ENCODE data around the gene SENP8.

SENP8 gene

DNA sequence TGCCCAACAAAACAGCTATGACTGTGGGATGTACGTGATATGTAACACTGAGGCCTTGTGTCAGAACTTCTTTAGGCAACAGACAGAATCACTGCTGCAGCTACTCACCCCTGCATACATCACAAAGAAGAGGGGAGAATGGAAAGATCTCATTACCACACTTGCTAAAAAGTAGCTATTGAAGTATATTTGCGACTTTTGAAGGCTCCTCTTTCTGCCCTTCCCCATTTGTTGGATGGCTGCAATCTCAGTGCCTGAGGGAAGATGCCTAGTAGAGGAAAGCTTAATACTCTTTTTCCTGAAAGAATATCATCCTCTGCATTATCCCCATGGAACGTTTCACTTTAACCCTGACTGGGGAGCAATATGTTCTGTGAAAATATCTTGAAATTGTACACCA lies 21.9 kb downstream of the SENP8 start:
- no peak overlapping the region for H3K9ac ChIP-seq (ENCODE audit: low read depth, low read length)
- H3K4me3 ChIP-seq (ENCODE audit: low read length) = no peak overlapping the region
- H3K36me3 ChIP-seq (ENCODE audit: insufficient read depth, low read length) = no peaks in the 10 kb centered on the region
- peaks cover 3% of the 10 kb centered on the region for H3K4me1 ChIP-seq (ENCODE audit: control insufficient read depth, insufficient read depth, low read length)
- H3K4me2 ChIP-seq (ENCODE audit: low read length) = no peak overlapping the region
- no peaks in the 10 kb centered on the region for H3K9me3 ChIP-seq (replicated peaks; ENCODE audit: low read length)
- H3K27me3 ChIP-seq (ENCODE audit: control insufficient read depth, insufficient read depth, low read length) = no peaks in the 10 kb centered on the region

DNA sequence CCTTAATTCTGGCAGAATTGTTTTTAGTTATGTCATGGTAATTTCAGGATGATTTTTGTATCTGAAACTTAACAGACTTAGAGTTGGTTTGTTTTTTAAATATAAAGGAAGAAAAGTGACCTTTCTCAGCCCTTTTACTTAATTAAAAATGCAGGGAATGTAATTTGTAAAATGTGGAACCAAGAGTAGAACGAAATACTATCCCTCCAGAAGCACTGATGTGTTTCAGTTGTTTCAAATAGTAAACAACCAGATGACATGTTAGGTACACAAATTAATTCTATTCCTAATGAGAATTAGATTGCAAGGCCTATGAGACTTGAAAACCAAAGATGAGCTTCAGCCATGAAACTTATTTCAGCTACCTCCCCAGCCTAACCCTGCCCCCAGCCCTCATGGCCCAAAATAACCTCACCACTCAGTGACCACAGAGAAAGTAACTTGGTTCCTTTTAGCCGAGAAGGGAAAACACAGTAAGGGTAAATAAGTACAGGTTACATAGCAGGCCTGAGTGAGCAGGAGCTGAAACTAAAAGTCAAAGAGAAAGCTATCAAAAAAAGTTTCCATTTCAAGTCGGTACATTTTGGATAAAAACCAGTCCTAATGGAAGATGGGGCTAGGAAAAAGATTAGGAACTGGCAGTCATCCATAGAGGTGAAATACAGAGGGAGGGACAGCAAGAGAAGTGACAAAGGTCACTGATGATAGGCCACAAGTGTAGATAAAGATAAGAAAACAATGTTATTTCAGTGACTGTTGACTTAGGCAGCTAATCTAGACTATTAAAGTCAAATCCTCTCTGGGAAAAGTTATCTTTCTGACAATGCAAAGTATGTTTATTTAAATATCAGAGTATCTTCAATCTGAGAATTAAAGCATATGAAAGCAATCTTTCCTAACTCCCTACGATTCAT lies 23.2 kb downstream of the SENP8 start:
- no peak overlapping the region for H3K9ac ChIP-seq (ENCODE audit: low read depth, low read length)
- no peak overlapping the region for H3K4me2 ChIP-seq (ENCODE audit: low read length)
- H3K36me3 ChIP-seq (ENCODE audit: insufficient read depth, low read length) = no peaks in the 10 kb centered on the region
- H3K9me3 ChIP-seq (replicated peaks; ENCODE audit: low read length) = no peaks in the 10 kb centered on the region
- no peak overlapping the region for H3K4me3 ChIP-seq (ENCODE audit: low read length)
- H3K4me1 ChIP-seq (ENCODE audit: control insufficient read depth, insufficient read depth, low read length) = no peaks in the 10 kb centered on the region
- no peaks in the 10 kb centered on the region for H3K27me3 ChIP-seq (ENCODE audit: control insufficient read depth, insufficient read depth, low read length)

GRCh38 chr15:72146221-72146620 lies 28.0 kb downstream of the SENP8 start:
- no peak overlapping the region for H3K4me3 ChIP-seq (ENCODE audit: low read length)
- H3K4me1 ChIP-seq (ENCODE audit: control insufficient read depth, insufficient read depth, low read length) = no peaks in the 10 kb centered on the region
- H3K9ac ChIP-seq (ENCODE audit: low read depth, low read length) = no peak overlapping the region
- H3K4me2 ChIP-seq (ENCODE audit: low read length) = no peak overlapping the region
- no peaks in the 10 kb centered on the region for H3K36me3 ChIP-seq (ENCODE audit: insufficient read depth, low read length)
- no peaks in the 10 kb centered on the region for H3K9me3 ChIP-seq (replicated peaks; ENCODE audit: low read length)
- no peaks in the 10 kb centered on the region for H3K27me3 ChIP-seq (ENCODE audit: control insufficient read depth, insufficient read depth, low read length)

DNA sequence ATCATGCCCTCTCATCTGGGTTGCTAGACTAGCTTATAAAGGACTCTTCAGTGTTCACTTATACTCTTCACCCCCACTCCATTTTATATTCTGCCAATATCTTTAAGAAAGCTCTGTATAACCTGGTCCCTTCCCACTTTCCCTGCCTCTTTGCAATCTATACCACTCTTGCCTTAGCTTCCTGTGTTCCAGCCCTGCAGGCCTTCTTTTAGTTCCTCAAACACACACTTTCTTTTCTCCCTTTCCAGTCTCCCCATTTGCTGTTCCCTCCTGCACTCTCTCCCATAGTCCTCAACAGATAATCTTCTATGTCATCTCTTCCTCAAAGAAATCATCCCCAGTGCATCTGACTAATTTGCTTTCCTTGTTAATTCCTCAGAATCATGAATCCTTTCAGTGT lies 28.7 kb downstream of the SENP8 start:
- H3K4me2 ChIP-seq (ENCODE audit: low read length) = no peak overlapping the region
- no peaks in the 10 kb centered on the region for H3K4me1 ChIP-seq (ENCODE audit: control insufficient read depth, insufficient read depth, low read length)
- H3K9ac ChIP-seq (ENCODE audit: low read depth, low read length) = no peak overlapping the region
- no peaks in the 10 kb centered on the region for H3K27me3 ChIP-seq (ENCODE audit: control insufficient read depth, insufficient read depth, low read length)
- H3K9me3 ChIP-seq (replicated peaks; ENCODE audit: low read length) = no peaks in the 10 kb centered on the region
- no peak overlapping the region for H3K4me3 ChIP-seq (ENCODE audit: low read length)
- H3K36me3 ChIP-seq (ENCODE audit: insufficient read depth, low read length) = no peaks in the 10 kb centered on the region

DNA sequence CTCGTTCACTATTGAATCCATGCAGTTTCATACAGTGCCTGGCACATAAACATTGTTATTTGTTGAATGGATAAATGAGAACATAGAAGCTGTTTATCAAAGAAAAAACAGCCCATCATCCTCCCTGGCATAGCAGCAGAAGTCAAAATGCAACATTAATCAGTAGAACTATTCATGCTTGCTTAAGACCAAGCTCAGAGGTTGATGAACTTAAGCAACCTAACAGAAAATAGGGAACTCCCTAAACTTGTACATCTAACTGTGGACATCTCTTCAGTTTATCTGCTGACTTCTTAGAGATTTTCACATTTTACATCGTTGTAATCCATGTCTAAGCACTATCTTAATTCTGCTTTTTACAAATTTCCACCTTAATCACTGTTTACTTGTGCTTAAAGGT lies 29.2 kb downstream of the SENP8 start:
- no peaks in the 10 kb centered on the region for H3K9me3 ChIP-seq (replicated peaks; ENCODE audit: low read length)
- no peaks in the 10 kb centered on the region for H3K36me3 ChIP-seq (ENCODE audit: insufficient read depth, low read length)
- no peak overlapping the region for H3K4me3 ChIP-seq (ENCODE audit: low read length)
- no peaks in the 10 kb centered on the region for H3K4me1 ChIP-seq (ENCODE audit: control insufficient read depth, insufficient read depth, low read length)
- H3K4me2 ChIP-seq (ENCODE audit: low read length) = no peak overlapping the region
- no peak overlapping the region for H3K9ac ChIP-seq (ENCODE audit: low read depth, low read length)
- H3K27me3 ChIP-seq (ENCODE audit: control insufficient read depth, insufficient read depth, low read length) = no peaks in the 10 kb centered on the region

DNA sequence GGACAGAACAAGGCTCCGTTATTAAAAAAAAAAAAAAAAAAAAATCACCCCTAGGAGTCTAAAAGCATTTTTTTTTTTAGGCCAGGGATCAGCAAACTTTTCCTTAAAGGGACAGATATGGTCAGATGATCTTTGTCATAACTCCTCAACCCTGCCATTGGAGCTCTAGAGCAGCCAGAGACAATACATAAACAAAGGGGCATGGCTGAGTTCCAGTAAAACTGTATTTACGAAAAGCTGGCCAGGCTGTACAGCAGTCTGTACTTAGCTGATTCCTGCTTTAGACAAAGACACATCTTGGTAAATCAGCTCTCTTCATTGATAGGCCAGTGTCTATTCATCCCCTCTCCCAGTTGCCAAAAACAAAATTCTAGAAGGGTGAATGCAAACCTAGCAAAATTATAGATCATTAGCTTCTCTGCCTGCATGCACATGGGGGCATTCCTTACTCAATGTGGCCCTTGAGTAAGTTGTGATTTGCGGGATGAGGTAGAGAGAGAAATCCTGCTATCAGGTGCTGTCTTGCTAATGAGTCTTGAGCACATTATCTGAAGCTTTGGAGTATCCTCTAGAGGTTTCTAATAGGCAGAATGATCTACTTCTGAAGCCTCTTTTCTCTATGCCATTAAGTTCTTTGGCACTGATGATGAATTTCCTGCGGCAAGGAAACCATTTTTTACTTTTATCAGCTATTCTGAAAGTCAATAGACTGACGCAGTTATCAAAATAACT lies 35.2 kb downstream of the SENP8 start:
- Histone ChIP-seq H3K9me3 (replicated peaks; ENCODE audit: low read length) (no peaks in the 10 kb centered on the region), H3K36me3 (ENCODE audit: insufficient read depth, low read length) (no peaks in the 10 kb centered on the region), H3K27me3 (ENCODE audit: control insufficient read depth, insufficient read depth, low read length) (no peaks in the 10 kb centered on the region), H3K4me2 (ENCODE audit: low read length) (no peak overlapping the region), H3K4me3 (ENCODE audit: low read length) (no peak overlapping the region), H3K4me1 (ENCODE audit: control insufficient read depth, insufficient read depth, low read length) (peaks cover 10% of the 10 kb centered on the region), H3K9ac (ENCODE audit: low read depth, low read length) (no peak overlapping the region)

DNA sequence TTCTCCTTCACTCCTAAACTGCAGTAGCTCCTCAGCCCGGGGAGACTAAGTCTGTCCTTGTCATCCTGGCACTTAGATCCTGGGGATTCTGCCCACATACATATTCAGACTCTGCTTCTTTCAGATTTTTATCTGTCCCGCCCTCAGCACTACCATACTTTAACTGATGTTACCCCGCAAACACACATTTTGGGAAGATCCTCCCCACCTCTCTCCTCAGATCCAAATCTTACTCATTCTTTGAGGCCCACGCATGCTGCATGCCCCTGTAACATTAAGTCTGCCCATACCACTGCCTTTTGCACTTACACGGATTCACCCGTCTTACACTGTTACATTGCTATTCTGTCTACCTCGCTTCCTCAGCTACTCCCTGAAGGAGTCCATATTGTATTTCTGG lies 36.1 kb downstream of the SENP8 start:
- Histone ChIP-seq H3K9me3 (replicated peaks; ENCODE audit: low read length) (no peaks in the 10 kb centered on the region), H3K4me2 (ENCODE audit: low read length) (no peak overlapping the region), H3K27me3 (ENCODE audit: control insufficient read depth, insufficient read depth, low read length) (no peaks in the 10 kb centered on the region), H3K4me1 (ENCODE audit: control insufficient read depth, insufficient read depth, low read length) (peaks cover 10% of the 10 kb centered on the region), H3K9ac (ENCODE audit: low read depth, low read length) (no peak overlapping the region), H3K4me3 (ENCODE audit: low read length) (no peak overlapping the region), H3K36me3 (ENCODE audit: insufficient read depth, low read length) (no peaks in the 10 kb centered on the region)

DNA sequence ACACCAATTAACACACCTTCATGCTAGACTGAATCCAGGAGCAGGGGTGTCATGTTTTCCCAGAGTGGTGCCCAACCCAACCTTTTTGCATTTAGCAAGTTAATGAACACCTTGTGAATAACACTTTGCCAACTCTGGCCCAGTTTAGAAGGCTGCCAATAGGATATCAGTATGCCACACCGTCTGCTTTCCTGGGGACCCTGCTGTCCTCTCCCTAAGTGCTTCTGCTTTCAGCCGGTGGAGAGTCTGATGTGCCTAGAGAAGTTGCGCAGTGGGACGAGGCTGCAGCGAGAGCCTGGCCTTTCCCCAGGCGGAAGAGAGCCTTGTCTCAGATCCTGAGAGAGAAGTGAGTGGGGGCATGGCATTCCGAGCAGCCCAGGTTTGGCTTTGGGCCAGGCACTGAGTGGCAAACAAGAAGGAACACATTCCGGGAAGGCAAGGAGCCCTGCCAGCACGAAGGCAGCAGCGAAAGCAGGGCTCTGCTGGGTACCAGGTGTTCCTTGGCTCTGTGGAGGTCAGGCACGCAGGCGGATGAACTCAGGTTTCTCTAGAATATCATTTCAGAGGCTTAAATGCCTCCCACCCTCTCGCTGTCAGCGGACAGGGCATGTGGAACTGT lies 36.9 kb downstream of the SENP8 start:
- peak overlapping the region; percentile 61 for H3K9ac ChIP-seq (ENCODE audit: low read depth, low read length)
- peak overlapping the region; percentile 72 for H3K4me3 ChIP-seq (ENCODE audit: low read length)

GRCh38 chr15:72155635-72156616 lies 37.7 kb downstream of the SENP8 start:
- H3K36me3 ChIP-seq (ENCODE audit: insufficient read depth, low read length) = no peaks in the 10 kb centered on the region
- peaks cover 10% of the 10 kb centered on the region for H3K4me1 ChIP-seq (ENCODE audit: control insufficient read depth, insufficient read depth, low read length)
- no peaks in the 10 kb centered on the region for H3K9me3 ChIP-seq (replicated peaks; ENCODE audit: low read length)
- H3K4me3 ChIP-seq (ENCODE audit: low read length) = peak overlapping the region; percentile 72
- H3K27me3 ChIP-seq (ENCODE audit: control insufficient read depth, insufficient read depth, low read length) = no peaks in the 10 kb centered on the region
- H3K9ac ChIP-seq (ENCODE audit: low read depth, low read length) = peak overlapping the region; percentile 61
- H3K4me2 ChIP-seq (ENCODE audit: low read length) = peak overlapping the region; percentile 91

More for the DNA sequence above, 36.9 kb downstream of the SENP8 start:
- Histone ChIP-seq H3K36me3 (ENCODE audit: insufficient read depth, low read length) (no peaks in the 10 kb centered on the region), H3K4me1 (ENCODE audit: control insufficient read depth, insufficient read depth, low read length) (peaks cover 10% of the 10 kb centered on the region), H3K27me3 (ENCODE audit: control insufficient read depth, insufficient read depth, low read length) (no peaks in the 10 kb centered on the region), H3K4me2 (ENCODE audit: low read length) (peak overlapping the region; percentile 91), H3K9me3 (replicated peaks; ENCODE audit: low read length) (no peaks in the 10 kb centered on the region)

- H3K9me3 ChIP-seq (replicated peaks; ENCODE audit: low read length) = no peaks in the 10 kb centered on the region
- no peak overlapping the region for H3K4me3 ChIP-seq (ENCODE audit: low read length)
- H3K27me3 ChIP-seq (ENCODE audit: control insufficient read depth, insufficient read depth, low read length) = no peaks in the 10 kb centered on the region
- no peak overlapping the region for H3K9ac ChIP-seq (ENCODE audit: low read depth, low read length)
- H3K4me2 ChIP-seq (ENCODE audit: low read length) = no peak overlapping the region
- H3K36me3 ChIP-seq (ENCODE audit: insufficient read depth, low read length) = no peaks in the 10 kb centered on the region
- peaks cover 10% of the 10 kb centered on the region for H3K4me1 ChIP-seq (ENCODE audit: control insufficient read depth, insufficient read depth, low read length)
Observed at GRCh38 chr15:72156928-72157327, 38.7 kb downstream of the SENP8 start.

Data from skeletal muscle satellite cell (primary cell).